Activated naive CD4-positive, alpha-beta T cell treated with anti-CD3 and anti-CD28 coated beads, Interleukin-2, amount 50 U/mL, for 24 hours (primary cell): ENCODE results near the gene PGBD1.
A peak's percentile ranks its signal among the peaks of the same experiment; 100 is the strongest.
"Not testable (repeated sequence)": the region's sequence is repeated elsewhere in the genome, so short reads cannot be mapped to it uniquely, and the experiment has no call there.

Experiments used
- H3K27ac Mint-ChIP-seq: one replicate; pipeline ENCODE4 v1.8.0; 2021; ENCODE audit warnings: mild to moderate bottlenecking, mixed read lengths
- H3K27me3 Mint-ChIP-seq: one replicate; pipeline ENCODE4 v1.8.0; 2021; ENCODE audit warnings: mixed read lengths
- H3K36me3 Mint-ChIP-seq: one replicate; pipeline ENCODE4 v1.8.0; 2021; ENCODE audit warnings: mixed read lengths
- H3K4me1 Mint-ChIP-seq: one replicate; pipeline ENCODE4 v1.8.0; 2021; ENCODE audit warnings: mixed read lengths
- H3K4me3 Mint-ChIP-seq: one replicate; pipeline ENCODE4 v1.8.0; 2021; ENCODE audit warnings: mild to moderate bottlenecking, mixed read lengths
- H3K9me3 Mint-ChIP-seq: one replicate; pipeline ENCODE4 v1.8.0; 2021; ENCODE audit warnings: mixed read lengths

Gene PGBD1

GRCh38 chr6:28311139-28311823 is 29.9 kb downstream of the PGBD1 start:
- Mint-ChIP-seq H3K36me3 (no peaks in the 10 kb centered on the region), H3K9me3 (peaks cover 12% of the 10 kb centered on the region), H3K4me3 (no peak overlapping the region), H3K27me3 (peaks cover 25% of the 10 kb centered on the region), H3K27ac (no peak overlapping the region), H3K4me1 (no peaks in the 10 kb centered on the region)

GRCh38 chr6:28312939-28313338 is 31.6 kb downstream of the PGBD1 start:
- Mint-ChIP-seq H3K36me3 (no peaks in the 10 kb centered on the region), H3K4me1 (no peaks in the 10 kb centered on the region), H3K9me3 (peaks cover 7% of the 10 kb centered on the region), H3K27me3 (peaks cover 22% of the 10 kb centered on the region), H3K27ac (no peak overlapping the region), H3K4me3 (no peak overlapping the region)

GRCh38 chr6:28315628-28316027 is 34.3 kb downstream of the PGBD1 start:
- H3K9me3 Mint-ChIP-seq, result no peaks in the 10 kb centered on the region
- peaks cover 14% of the 10 kb centered on the region for H3K27me3 Mint-ChIP-seq
- H3K4me3 Mint-ChIP-seq, result no peak overlapping the region
- H3K27ac Mint-ChIP-seq, result no peak overlapping the region
- H3K36me3 Mint-ChIP-seq, result no peaks in the 10 kb centered on the region
- no peaks in the 10 kb centered on the region for H3K4me1 Mint-ChIP-seq

GRCh38 chr6:28317866-28318265 is 36.5 kb downstream of the PGBD1 start:
- H3K27ac Mint-ChIP-seq, H3K27me3 Mint-ChIP-seq, H3K9me3 Mint-ChIP-seq, H3K4me3 Mint-ChIP-seq, H3K4me1 Mint-ChIP-seq, H3K36me3 Mint-ChIP-seq: not testable (repeated sequence)

- Mint-ChIP-seq H3K27me3 (peaks cover 4% of the 10 kb centered on the region), H3K36me3 (peaks cover 13% of the 10 kb centered on the region), H3K4me1 (no peaks in the 10 kb centered on the region), H3K27ac (no peak overlapping the region), H3K9me3 (peaks cover 17% of the 10 kb centered on the region), H3K4me3 (no peak overlapping the region)
Observed at GRCh38 chr6:28322661-28323060, 41.3 kb downstream of the PGBD1 start.

GRCh38 chr6:28323813-28324424 is 42.5 kb downstream of the PGBD1 start:
- peaks cover 3% of the 10 kb centered on the region for H3K27me3 Mint-ChIP-seq
- no peak overlapping the region for H3K27ac Mint-ChIP-seq
- no peaks in the 10 kb centered on the region for H3K4me1 Mint-ChIP-seq
- no peak overlapping the region for H3K4me3 Mint-ChIP-seq
- peaks cover 15% of the 10 kb centered on the region for H3K36me3 Mint-ChIP-seq
- peaks cover 20% of the 10 kb centered on the region for H3K9me3 Mint-ChIP-seq

- Mint-ChIP-seq H3K4me3 (no peak overlapping the region), H3K36me3 (peaks cover 18% of the 10 kb centered on the region), H3K9me3 (peaks cover 20% of the 10 kb centered on the region), H3K27me3 (peaks cover 3% of the 10 kb centered on the region), H3K27ac (no peak overlapping the region), H3K4me1 (no peaks in the 10 kb centered on the region)
Observed at GRCh38 chr6:28326371-28326948, 45.1 kb downstream of the PGBD1 start.

- Mint-ChIP-seq H3K36me3 (peaks cover 13% of the 10 kb centered on the region), H3K4me3 (no peak overlapping the region)
Observed at GRCh38 chr6:28330041-28330440, 48.7 kb downstream of the PGBD1 start.

GRCh38 chr6:28333047-28333446 is 51.7 kb downstream of the PGBD1 start:
- no peaks in the 10 kb centered on the region for H3K9me3 Mint-ChIP-seq

More at GRCh38 chr6:28330041-28330440, 48.7 kb downstream of the PGBD1 start:
- Mint-ChIP-seq H3K27me3 (no peaks in the 10 kb centered on the region), H3K9me3 (peaks cover 17% of the 10 kb centered on the region), H3K4me1 (peaks cover 7% of the 10 kb centered on the region), H3K27ac (no peak overlapping the region)

GRCh38 chr6:28333599-28334018 is 52.2 kb downstream of the PGBD1 start:
- peaks cover 5% of the 10 kb centered on the region for H3K36me3 Mint-ChIP-seq
- no peaks in the 10 kb centered on the region for H3K27me3 Mint-ChIP-seq
- no peaks in the 10 kb centered on the region for H3K9me3 Mint-ChIP-seq
- peaks cover 7% of the 10 kb centered on the region for H3K4me1 Mint-ChIP-seq
- no peak overlapping the region for H3K4me3 Mint-ChIP-seq
- peak overlapping the region; percentile 14 for H3K27ac Mint-ChIP-seq

More at GRCh38 chr6:28333047-28333446, 51.7 kb downstream of the PGBD1 start:
- Mint-ChIP-seq H3K36me3 (peaks cover 5% of the 10 kb centered on the region), H3K4me3 (no peak overlapping the region), H3K27me3 (no peaks in the 10 kb centered on the region), H3K4me1 (peaks cover 7% of the 10 kb centered on the region), H3K27ac (no peak overlapping the region)

GRCh38 chr6:28334286-28335039 is 53.1 kb downstream of the PGBD1 start:
- Mint-ChIP-seq H3K27me3 (no peaks in the 10 kb centered on the region), H3K4me1 (peaks cover 7% of the 10 kb centered on the region), H3K27ac (peak overlapping the region; percentile 82), H3K36me3 (no peaks in the 10 kb centered on the region), H3K4me3 (peak overlapping the region; percentile 6), H3K9me3 (no peaks in the 10 kb centered on the region)

GRCh38 chr6:28335040-28335563 is 53.7 kb downstream of the PGBD1 start:
- no peaks in the 10 kb centered on the region for H3K36me3 Mint-ChIP-seq

GRCh38 chr6:28335564-28336283 is 54.4 kb downstream of the PGBD1 start, which contains the start of gene ZSCAN31:
Gene ZSCAN31 (minus strand): TSS chr6:28336148. CDS start chr6:28329683, 6,465 bp downstream.
- H3K36me3 Mint-ChIP-seq, result peaks cover 2% of the 10 kb centered on the region
- peaks cover 7% of the 10 kb centered on the region for H3K4me1 Mint-ChIP-seq
- H3K4me3 Mint-ChIP-seq, result no peak within 1 kb of the TSS
- H3K9me3 Mint-ChIP-seq, result peaks cover 4% of the 10 kb centered on the region
- no peak within 1 kb of the TSS for H3K27ac Mint-ChIP-seq
- no peaks in the 10 kb centered on the region for H3K27me3 Mint-ChIP-seq

More at GRCh38 chr6:28335040-28335563, 53.7 kb downstream of the PGBD1 start:
- no peaks in the 10 kb centered on the region for H3K27me3 Mint-ChIP-seq
- H3K27ac Mint-ChIP-seq, result no peak overlapping the region
- H3K4me3 Mint-ChIP-seq, result no peak overlapping the region
- peaks cover 7% of the 10 kb centered on the region for H3K4me1 Mint-ChIP-seq
- H3K9me3 Mint-ChIP-seq, result no peaks in the 10 kb centered on the region

- peaks cover 7% of the 10 kb centered on the region for H3K4me1 Mint-ChIP-seq
- H3K9me3 Mint-ChIP-seq, result peaks cover 6% of the 10 kb centered on the region
- H3K27ac Mint-ChIP-seq, result no peak overlapping the region
Observed at GRCh38 chr6:28336284-28337120, 55.1 kb downstream of the PGBD1 start.

More at GRCh38 chr6:28336284-28337120, 55.1 kb downstream of the PGBD1 start:
- Mint-ChIP-seq H3K36me3 (peaks cover 3% of the 10 kb centered on the region), H3K4me3 (no peak overlapping the region), H3K27me3 (no peaks in the 10 kb centered on the region)
